Adrenal gland (tissue), 5 donors: ENCODE results near the gene ATG16L1.

ENCODE experiments used
- CTCF ChIP-seq, 6 experiments: fragments of 450-650 bp in 4 of 6; fragments of 200-600 bp in 2 of 6; sonication (generic) in 1 of 6; IDR thresholded peaks; 1 replicate in 5 of 6; 2 replicates in 1 of 6; pipeline versions ENCODE4 v1.5.1 to v1.8.0; 2016 to 2021; ENCODE audit warnings: antibody characterized with exemption in 6 of 6, mild to moderate bottlenecking in 2 of 6, moderate library complexity in 1 of 6
- POLR2A ChIP-seq, 2 donors: fragments of 450-650 bp; IDR thresholded peaks; one replicate each; pipeline ENCODE4 v1.6.1; 2017; ENCODE audit warnings: antibody characterized with exemption in 2 of 2, mild to moderate bottlenecking in 2 of 2, moderate library complexity in 1 of 2
- donor health status: DM: no; HTN: no; CAD: no.

GRCh38 chr2:233213011-233213410 lies 38.5 kb upstream of the ATG16L1 start:
- TF ChIP-seq CTCF (IDR thresholded peaks at IDR 0.05) (no peak), POLR2A (IDR thresholded peaks at IDR 0.05) (no peak)
